Measurements from ENCODE around the gene PPP1R14C.
"Not testable (repeated sequence)": the region's sequence is repeated elsewhere in the genome, so short reads cannot be mapped to it uniquely, and the experiment has no call there.

PPP1R14C gene

GRCh38 chr6:150165020-150165702 lies 22.3 kb downstream of the PPP1R14C start:
- in situ Hi-C loops (cut with MboI; ENCODE audit: low sequenced_read_pairs): no loop called here

GRCh38 chr6:150167479-150167873 lies 24.6 kb downstream of the PPP1R14C start:
- in situ Hi-C loops (cut with MboI; ENCODE audit: low sequenced_read_pairs): no loop called here

- in situ Hi-C loops (cut with MboI; ENCODE audit: low sequenced_read_pairs): no loop called here
These were observed 26.3 kb downstream of the PPP1R14C start for GRCh38 chr6:150169181-150169580.

- in situ Hi-C loops (cut with MboI; ENCODE audit: low sequenced_read_pairs): no loop called here
These were observed 26.8 kb downstream of the PPP1R14C start for GRCh38 chr6:150169609-150170008.

- in situ Hi-C loops (cut with MboI; ENCODE audit: low sequenced_read_pairs): no loop called here
These were observed 30.1 kb downstream of the PPP1R14C start for GRCh38 chr6:150172929-150173328.

GRCh38 chr6:150175586-150176151 lies 32.8 kb downstream of the PPP1R14C start:
- in situ Hi-C loops (cut with MboI; ENCODE audit: low sequenced_read_pairs): no loop called here

GRCh38 chr6:150176152-150176551 lies 33.3 kb downstream of the PPP1R14C start:
- in situ Hi-C loops (cut with MboI; ENCODE audit: low sequenced_read_pairs): no loop called here

GRCh38 chr6:150176659-150177058 lies 33.8 kb downstream of the PPP1R14C start:
- in situ Hi-C loops (cut with MboI; ENCODE audit: low sequenced_read_pairs): no loop called here

- in situ Hi-C loops (cut with MboI; ENCODE audit: low sequenced_read_pairs): no loop called here
These were observed 34.6 kb downstream of the PPP1R14C start for GRCh38 chr6:150177259-150177951.

GRCh38 chr6:150177952-150178520 lies 35.2 kb downstream of the PPP1R14C start:
- in situ Hi-C loops (cut with MboI; ENCODE audit: low sequenced_read_pairs): no loop called here

GRCh38 chr6:150179030-150179429 lies 36.2 kb downstream of the PPP1R14C start:
- in situ Hi-C loops (cut with MboI; ENCODE audit: low sequenced_read_pairs): no loop called here

GRCh38 chr6:150179907-150180424 lies 37.1 kb downstream of the PPP1R14C start:
- in situ Hi-C loops (cut with MboI; ENCODE audit: low sequenced_read_pairs): not testable (repeated sequence)

GRCh38 chr6:150180517-150180916 lies 37.7 kb downstream of the PPP1R14C start:
- in situ Hi-C loops (cut with MboI; ENCODE audit: low sequenced_read_pairs): no loop called here

GRCh38 chr6:150182460-150183078 lies 39.7 kb downstream of the PPP1R14C start:
- in situ Hi-C loops (cut with MboI; ENCODE audit: low sequenced_read_pairs): no loop called here

- in situ Hi-C loops (cut with MboI; ENCODE audit: low sequenced_read_pairs): no loop called here
These were observed 40.3 kb downstream of the PPP1R14C start for GRCh38 chr6:150183105-150183504.

GRCh38 chr6:150183966-150184365 lies 41.1 kb downstream of the PPP1R14C start:
- in situ Hi-C loops (cut with MboI; ENCODE audit: low sequenced_read_pairs): no loop called here

- in situ Hi-C loops (cut with MboI; ENCODE audit: low sequenced_read_pairs): no loop called here
These were observed 42.2 kb downstream of the PPP1R14C start for GRCh38 chr6:150184850-150185731.

- in situ Hi-C loops (cut with MboI; ENCODE audit: low sequenced_read_pairs): no loop called here
These were observed 42.9 kb downstream of the PPP1R14C start for GRCh38 chr6:150185732-150186117.

GRCh38 chr6:150186129-150186898 lies 43.5 kb downstream of the PPP1R14C start:
- in situ Hi-C loops (cut with MboI; ENCODE audit: low sequenced_read_pairs): no loop called here
